ENCODE results near the gene KITLG. TPM values are rescaled to one million over a fixed set of nuclear protein-coding genes. Genes with fewer than 3 reads are reported as not detected.

Gene KITLG
- total and polyA plus RNA-seq, 2 donors: 7.5 to 8.6 TPM

DNA sequence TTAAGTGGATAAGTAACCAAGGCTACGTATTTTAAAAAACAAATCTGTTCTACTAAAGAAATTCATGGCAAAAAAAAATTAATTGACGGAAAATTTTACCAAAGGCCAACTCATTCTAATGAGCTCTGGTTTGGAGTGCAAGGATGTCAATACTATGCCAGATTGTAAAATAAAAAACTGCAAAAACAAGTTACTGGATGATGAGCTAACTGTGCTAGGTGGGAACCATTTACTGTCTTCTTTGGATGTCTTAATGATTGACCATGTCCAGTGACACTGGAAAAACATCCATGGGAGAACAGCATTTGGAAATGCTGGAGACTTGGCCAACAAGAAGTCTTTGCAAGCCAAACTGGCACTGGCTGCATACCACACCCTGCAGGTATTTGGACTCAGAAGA lies 41.6 kb downstream of the KITLG start:
- no peaks in the 10 kb centered on the region for H3K36me3 ChIP-seq (ENCODE audit: control insufficient read depth in 2 of 2, insufficient read depth in 2 of 2, low read length in 1 of 2)
- no peaks in the 10 kb centered on the region for H3K27me3 ChIP-seq (ENCODE audit: control insufficient read depth in 2 of 2, insufficient read depth in 1 of 2, low read length in 1 of 2)
- 96% methylated on average over 2 of the region's 2 CpGs for WGBS
- no peaks in the 10 kb centered on the region for H3K4me1 ChIP-seq (ENCODE audit: control insufficient read depth in 2 of 2, insufficient read depth in 2 of 2, low read length in 2 of 2)
- no peak overlapping the region for H3K4me3 ChIP-seq (ENCODE audit: low read length in 2 of 2)
- no peaks in the 10 kb centered on the region for H3K9me3 ChIP-seq (ENCODE audit: control insufficient read depth in 2 of 2, insufficient read depth in 1 of 2, low read length in 1 of 2)
- H3K27ac ChIP-seq (ENCODE audit: low read depth in 1 of 2, low read length in 1 of 2): no peak overlapping the region
- DNase-seq (ENCODE audit: low read depth in 6 of 9, low spot score in 9 of 9): no peak

DNA sequence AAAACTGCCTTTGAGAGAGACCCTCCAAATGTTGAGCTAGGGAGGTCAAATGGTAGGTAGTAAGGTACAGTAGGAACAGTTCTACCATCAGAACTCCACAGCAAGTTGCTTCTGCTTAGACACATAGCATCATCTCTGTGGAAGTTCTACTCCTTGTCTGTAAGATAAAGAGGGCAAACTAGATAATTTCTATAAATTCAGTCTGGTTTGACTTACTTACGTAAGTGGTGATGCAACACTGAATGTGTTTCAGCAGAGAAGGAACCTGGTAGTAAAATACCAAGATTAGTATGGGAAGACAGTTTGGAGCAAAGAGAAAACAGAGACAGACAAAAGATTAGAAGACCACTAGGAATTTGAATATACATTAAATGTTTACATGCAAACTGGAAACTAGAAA lies 42.0 kb downstream of the KITLG start:
- Histone ChIP-seq H3K4me1 (ENCODE audit: control insufficient read depth in 2 of 2, insufficient read depth in 2 of 2, low read length in 2 of 2) (no peaks in the 10 kb centered on the region), H3K27me3 (ENCODE audit: control insufficient read depth in 2 of 2, insufficient read depth in 1 of 2, low read length in 1 of 2) (no peaks in the 10 kb centered on the region), H3K4me3 (ENCODE audit: low read length in 2 of 2) (no peak overlapping the region), H3K27ac (ENCODE audit: low read depth in 1 of 2, low read length in 1 of 2) (no peak overlapping the region), H3K9me3 (ENCODE audit: control insufficient read depth in 2 of 2, insufficient read depth in 1 of 2, low read length in 1 of 2) (no peaks in the 10 kb centered on the region), H3K36me3 (ENCODE audit: control insufficient read depth in 2 of 2, insufficient read depth in 2 of 2, low read length in 1 of 2) (no peaks in the 10 kb centered on the region)
- no peak for DNase-seq (ENCODE audit: low read depth in 6 of 9, low spot score in 9 of 9)
- 99% methylated on average over 1 of the region's 1 CpG for WGBS

DNA sequence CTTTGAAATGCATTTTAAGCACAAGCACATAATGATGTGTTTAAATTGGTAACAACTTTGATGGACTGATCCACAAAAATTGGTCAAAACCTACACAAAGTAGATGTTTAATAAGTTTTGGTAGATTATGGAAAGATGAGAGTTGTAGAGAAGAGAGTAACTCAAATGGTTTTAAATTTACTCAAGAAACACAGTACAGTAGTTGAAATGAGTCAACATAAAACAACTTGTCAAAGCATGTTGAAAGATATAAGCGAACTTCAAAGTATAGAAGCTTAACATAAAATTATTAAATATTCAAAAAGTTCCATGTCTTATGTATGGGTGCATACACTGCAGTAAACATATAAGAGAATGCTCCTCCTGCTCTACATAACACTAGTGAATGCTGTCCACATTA lies 49.4 kb downstream of the KITLG start:
- Histone ChIP-seq H3K36me3 (ENCODE audit: control insufficient read depth in 2 of 2, insufficient read depth in 2 of 2, low read length in 1 of 2) (no peaks in the 10 kb centered on the region), H3K27me3 (ENCODE audit: control insufficient read depth in 2 of 2, insufficient read depth in 1 of 2, low read length in 1 of 2) (no peaks in the 10 kb centered on the region), H3K4me3 (ENCODE audit: low read length in 2 of 2) (no peak overlapping the region), H3K9me3 (ENCODE audit: control insufficient read depth in 2 of 2, insufficient read depth in 1 of 2, low read length in 1 of 2) (no peaks in the 10 kb centered on the region), H3K4me1 (ENCODE audit: control insufficient read depth in 2 of 2, insufficient read depth in 2 of 2, low read length in 2 of 2) (no peaks in the 10 kb centered on the region), H3K27ac (ENCODE audit: low read depth in 1 of 2, low read length in 1 of 2) (no peak overlapping the region)
- WGBS: 96% methylated on average over 1 of the region's 1 CpG
- no peak for DNase-seq (ENCODE audit: low read depth in 6 of 9, low spot score in 9 of 9)

DNA sequence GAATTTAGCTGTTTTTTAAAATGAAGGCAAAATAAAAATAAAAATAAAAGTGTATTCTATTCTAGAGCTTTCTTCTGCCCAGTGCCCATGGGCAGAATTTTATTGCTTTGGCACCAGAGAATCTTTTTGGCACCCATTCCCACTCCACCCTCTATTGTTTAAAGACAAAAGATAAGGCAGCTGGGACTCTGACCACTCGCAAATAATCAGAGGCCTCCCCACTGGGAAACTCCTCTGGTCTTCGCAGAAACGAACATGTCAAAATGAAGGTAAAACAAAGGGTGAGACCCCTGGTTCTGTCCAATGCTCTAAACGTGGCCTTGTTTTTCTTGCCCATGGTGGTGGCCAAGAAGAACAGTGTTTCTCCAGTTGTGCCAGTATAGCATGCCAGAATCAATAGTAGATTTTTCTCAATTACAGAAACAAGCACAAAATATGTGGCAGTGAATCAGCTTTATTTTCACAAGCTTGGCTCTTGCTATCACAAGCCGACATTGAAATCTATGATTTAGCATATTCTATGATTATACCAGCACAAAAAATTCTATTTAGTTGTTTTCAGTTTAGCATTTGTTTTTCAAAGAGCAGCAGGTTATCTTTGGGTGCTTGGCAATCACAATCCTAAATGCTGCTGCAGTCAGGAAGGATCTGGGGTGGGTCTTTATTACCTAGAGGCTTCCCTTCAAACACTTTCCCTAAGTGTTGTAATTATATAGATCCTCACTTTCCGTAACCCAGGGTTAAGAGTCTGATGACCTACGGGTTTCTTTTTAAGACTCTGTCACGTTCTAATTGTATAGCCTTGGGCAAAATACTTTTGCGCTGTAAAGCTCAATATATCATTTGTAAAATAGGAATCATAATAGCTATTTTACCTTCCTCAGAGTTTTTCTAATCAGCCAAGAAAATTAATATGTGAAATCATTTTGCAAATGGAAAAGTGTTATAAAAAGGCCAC lies 50.5 kb downstream of the KITLG start:
- no peak for DNase-seq (ENCODE audit: low read depth in 6 of 9, low spot score in 9 of 9)
- Histone ChIP-seq H3K9me3 (ENCODE audit: control insufficient read depth in 2 of 2, insufficient read depth in 1 of 2, low read length in 1 of 2) (no peaks in the 10 kb centered on the region), H3K4me1 (ENCODE audit: control insufficient read depth in 2 of 2, insufficient read depth in 2 of 2, low read length in 2 of 2) (no peaks in the 10 kb centered on the region), H3K27ac (ENCODE audit: low read depth in 1 of 2, low read length in 1 of 2) (no peak overlapping the region), H3K4me3 (ENCODE audit: low read length in 2 of 2) (no peak overlapping the region), H3K36me3 (ENCODE audit: control insufficient read depth in 2 of 2, insufficient read depth in 2 of 2, low read length in 1 of 2) (no peaks in the 10 kb centered on the region), H3K27me3 (ENCODE audit: control insufficient read depth in 2 of 2, insufficient read depth in 1 of 2, low read length in 1 of 2) (no peaks in the 10 kb centered on the region)
- 78% methylated on average over 9 of the region's 9 CpGs for WGBS

DNA sequence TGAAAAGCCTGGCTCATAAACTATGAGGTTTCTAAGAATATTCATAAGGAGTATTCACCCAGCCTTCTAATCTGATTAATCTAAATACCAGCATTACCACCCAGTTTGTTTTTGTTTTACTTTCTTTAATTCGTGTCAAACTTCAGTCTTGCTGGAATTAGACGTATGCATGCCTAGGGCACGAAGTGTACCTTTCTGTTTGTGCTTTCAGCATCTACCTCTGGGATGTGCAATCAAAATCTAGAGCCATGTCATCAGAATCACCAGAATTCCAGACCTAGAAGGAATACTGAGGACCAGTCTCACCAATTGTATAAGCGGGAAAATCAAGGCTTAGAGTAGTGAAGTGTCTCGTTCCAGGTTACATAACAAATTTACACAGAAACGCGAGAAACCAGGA lies 57.3 kb downstream of the KITLG start:
- Histone ChIP-seq H3K4me3 (ENCODE audit: low read length in 2 of 2) (no peak overlapping the region), H3K9me3 (ENCODE audit: control insufficient read depth in 2 of 2, insufficient read depth in 1 of 2, low read length in 1 of 2) (no peaks in the 10 kb centered on the region), H3K27me3 (ENCODE audit: control insufficient read depth in 2 of 2, insufficient read depth in 1 of 2, low read length in 1 of 2) (no peaks in the 10 kb centered on the region), H3K4me1 (ENCODE audit: control insufficient read depth in 2 of 2, insufficient read depth in 2 of 2, low read length in 2 of 2) (no peaks in the 10 kb centered on the region), H3K36me3 (ENCODE audit: control insufficient read depth in 2 of 2, insufficient read depth in 2 of 2, low read length in 1 of 2) (no peaks in the 10 kb centered on the region), H3K27ac (ENCODE audit: low read depth in 1 of 2, low read length in 1 of 2) (no peak overlapping the region)
- no peak for DNase-seq (ENCODE audit: low read depth in 6 of 9, low spot score in 9 of 9)
- 98% methylated on average over 7 of the region's 7 CpGs for WGBS

DNA sequence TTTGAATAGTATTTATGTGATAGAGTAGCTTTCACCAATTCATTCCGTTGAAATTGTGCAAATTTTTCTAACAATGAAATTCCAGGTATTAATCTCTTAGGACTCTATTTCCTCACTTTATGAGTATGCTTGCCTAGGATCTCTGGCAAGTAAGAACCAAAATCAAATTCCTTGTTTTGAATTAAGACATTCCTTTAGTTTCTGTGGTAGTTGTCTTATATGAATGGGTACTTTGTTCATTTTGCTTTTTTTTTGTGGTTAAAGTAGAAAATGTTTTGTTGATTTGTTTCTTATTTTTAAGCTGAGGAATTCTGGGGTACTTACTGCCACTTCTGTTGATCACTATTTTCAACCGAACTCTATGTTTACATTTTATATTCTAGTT lies 59.8 kb downstream of the KITLG start:
- H3K9me3 ChIP-seq (ENCODE audit: control insufficient read depth in 2 of 2, insufficient read depth in 1 of 2, low read length in 1 of 2): no peaks in the 10 kb centered on the region
- no peak overlapping the region for H3K27ac ChIP-seq (ENCODE audit: low read depth in 1 of 2, low read length in 1 of 2)
- no peak for DNase-seq (ENCODE audit: low read depth in 6 of 9, low spot score in 9 of 9)
- H3K27me3 ChIP-seq (ENCODE audit: control insufficient read depth in 2 of 2, insufficient read depth in 1 of 2, low read length in 1 of 2): no peaks in the 10 kb centered on the region
- H3K4me3 ChIP-seq (ENCODE audit: low read length in 2 of 2): no peak overlapping the region
- no peaks in the 10 kb centered on the region for H3K4me1 ChIP-seq (ENCODE audit: control insufficient read depth in 2 of 2, insufficient read depth in 2 of 2, low read length in 2 of 2)
- no peaks in the 10 kb centered on the region for H3K36me3 ChIP-seq (ENCODE audit: control insufficient read depth in 2 of 2, insufficient read depth in 2 of 2, low read length in 1 of 2)
- WGBS: 79% methylated on average over 2 of the region's 2 CpGs

DNA sequence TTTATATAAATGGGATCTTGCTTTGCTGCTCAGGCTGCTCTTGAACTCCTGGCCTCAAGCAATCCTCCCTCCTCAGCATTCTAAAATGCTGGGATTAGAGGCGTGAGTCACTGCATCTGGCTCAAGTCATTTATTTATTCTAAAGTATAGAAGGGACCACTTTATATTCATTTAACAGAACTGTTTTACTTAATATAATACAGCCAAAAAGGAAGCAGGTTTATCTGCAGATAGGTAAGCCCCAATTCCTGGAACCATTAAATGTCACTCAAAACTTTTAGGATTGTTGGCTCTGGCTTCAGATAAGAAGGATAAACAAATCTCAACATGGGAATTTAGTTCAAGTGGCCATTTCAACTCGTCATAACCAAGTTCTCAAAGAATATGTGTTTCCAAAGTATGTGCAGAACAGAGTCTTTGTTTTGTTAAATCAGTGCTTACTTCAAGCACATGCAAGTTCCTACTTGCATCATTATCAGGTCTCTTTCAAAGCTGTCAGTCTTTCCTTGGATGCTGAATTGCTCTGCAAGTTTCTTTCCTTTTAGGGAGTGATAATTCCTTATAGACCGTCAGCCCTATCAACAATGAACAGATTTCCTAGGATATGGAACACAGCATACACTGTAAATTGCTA lies 60.4 kb downstream of the KITLG start:
- WGBS: 70% methylated on average over 3 of the region's 3 CpGs
- H3K36me3 ChIP-seq (ENCODE audit: control insufficient read depth in 2 of 2, insufficient read depth in 2 of 2, low read length in 1 of 2): no peaks in the 10 kb centered on the region
- peak in 2 of 9 donors; percentile 4 to 5 for DNase-seq (ENCODE audit: low read depth in 6 of 9, low spot score in 9 of 9)
- no peak overlapping the region for H3K4me3 ChIP-seq (ENCODE audit: low read length in 2 of 2)
- no peaks in the 10 kb centered on the region for H3K27me3 ChIP-seq (ENCODE audit: control insufficient read depth in 2 of 2, insufficient read depth in 1 of 2, low read length in 1 of 2)
- no peaks in the 10 kb centered on the region for H3K4me1 ChIP-seq (ENCODE audit: control insufficient read depth in 2 of 2, insufficient read depth in 2 of 2, low read length in 2 of 2)
- no peaks in the 10 kb centered on the region for H3K9me3 ChIP-seq (ENCODE audit: control insufficient read depth in 2 of 2, insufficient read depth in 1 of 2, low read length in 1 of 2)
- peak overlapping the region in 1 of 2 donors; percentile 56 for H3K27ac ChIP-seq (ENCODE audit: low read depth in 1 of 2, low read length in 1 of 2)

DNA sequence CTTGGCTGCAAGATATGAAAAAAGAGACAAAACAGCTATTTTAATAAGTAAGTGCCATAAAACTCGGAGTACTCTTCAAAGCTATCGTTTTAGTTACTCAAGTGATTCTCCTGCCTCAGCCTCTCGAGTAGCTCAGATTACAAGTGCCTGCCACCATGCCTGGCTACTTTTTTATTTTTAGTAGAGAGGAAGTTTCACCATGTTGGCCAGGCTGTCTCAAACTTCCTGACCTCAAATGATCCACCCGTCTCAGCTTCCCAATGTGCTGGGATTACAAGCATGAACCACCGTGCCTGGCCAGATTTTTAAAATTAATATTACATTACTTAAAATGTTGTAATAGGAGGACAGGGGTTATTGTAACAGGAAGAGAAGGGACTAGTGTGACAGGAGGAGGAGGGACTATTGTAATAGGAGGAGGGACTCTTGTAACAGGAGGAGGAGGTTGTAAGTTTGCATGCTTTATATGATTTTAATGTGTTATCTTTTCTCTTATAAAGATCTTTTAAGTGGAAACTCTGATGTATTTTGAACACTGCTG lies 61.3 kb downstream of the KITLG start:
- Histone ChIP-seq H3K4me1 (ENCODE audit: control insufficient read depth in 2 of 2, insufficient read depth in 2 of 2, low read length in 2 of 2) (no peaks in the 10 kb centered on the region), H3K4me3 (ENCODE audit: low read length in 2 of 2) (no peak overlapping the region), H3K36me3 (ENCODE audit: control insufficient read depth in 2 of 2, insufficient read depth in 2 of 2, low read length in 1 of 2) (no peaks in the 10 kb centered on the region), H3K27ac (ENCODE audit: low read depth in 1 of 2, low read length in 1 of 2) (no peak overlapping the region), H3K27me3 (ENCODE audit: control insufficient read depth in 2 of 2, insufficient read depth in 1 of 2, low read length in 1 of 2) (no peaks in the 10 kb centered on the region), H3K9me3 (ENCODE audit: control insufficient read depth in 2 of 2, insufficient read depth in 1 of 2, low read length in 1 of 2) (no peaks in the 10 kb centered on the region)
- WGBS: 88% methylated on average over 5 of the region's 5 CpGs
- DNase-seq (ENCODE audit: low read depth in 6 of 9, low spot score in 9 of 9): no peak

DNA sequence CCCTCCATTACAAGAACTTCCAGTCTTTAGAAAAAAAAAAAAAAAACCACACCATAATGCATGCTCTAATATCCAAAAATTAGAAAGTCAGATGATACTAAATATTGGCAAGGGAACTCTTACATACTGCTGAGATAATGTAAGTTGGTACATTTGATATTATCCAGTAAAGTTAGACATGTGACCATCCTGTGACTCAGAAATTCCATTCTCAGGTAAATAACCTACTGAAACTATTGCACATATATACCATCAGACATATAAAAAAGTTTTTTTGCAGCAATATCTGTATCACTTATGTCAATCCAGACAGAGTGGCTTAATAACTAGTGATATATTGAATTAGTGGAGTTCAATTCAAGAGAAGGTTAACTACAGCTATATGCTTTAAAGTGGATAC lies 63.5 kb downstream of the KITLG start:
- H3K27me3 ChIP-seq (ENCODE audit: control insufficient read depth in 2 of 2, insufficient read depth in 1 of 2, low read length in 1 of 2): no peaks in the 10 kb centered on the region
- no peak overlapping the region for H3K4me3 ChIP-seq (ENCODE audit: low read length in 2 of 2)
- no peaks in the 10 kb centered on the region for H3K9me3 ChIP-seq (ENCODE audit: control insufficient read depth in 2 of 2, insufficient read depth in 1 of 2, low read length in 1 of 2)
- no peak for DNase-seq (ENCODE audit: low read depth in 6 of 9, low spot score in 9 of 9)
- H3K27ac ChIP-seq (ENCODE audit: low read depth in 1 of 2, low read length in 1 of 2): no peak overlapping the region
- no peaks in the 10 kb centered on the region for H3K36me3 ChIP-seq (ENCODE audit: control insufficient read depth in 2 of 2, insufficient read depth in 2 of 2, low read length in 1 of 2)
- no peaks in the 10 kb centered on the region for H3K4me1 ChIP-seq (ENCODE audit: control insufficient read depth in 2 of 2, insufficient read depth in 2 of 2, low read length in 2 of 2)

All from thymus (tissue), 11 donors.